Esophagus squamous epithelium (tissue), 5 donors: ENCODE data around the gene SERPINA12. TPM values are rescaled to one million over a fixed set of nuclear protein-coding genes. Genes with fewer than 3 reads are reported as not detected.

Source experiments
- DNase-seq: peaks from one replicate; lab custom pipeline; 2025; lab: John Stamatoyannopoulos, UW
- H3K27ac ChIP-seq, 4 donors: fragments of 200-600 bp; sonication (generic); one replicate each; pipeline ENCODE4 v1.5.1; 2016 to 2019; ENCODE audit warnings: mild to moderate bottlenecking in 1 of 4
- H3K27me3 ChIP-seq, 4 donors: fragments of 200-600 bp; sonication (generic); 1 replicate in 3 of 4; 2 replicates in 1 of 4; pipeline versions ENCODE4 v1.5.1 to v1.6.0; 2017 to 2021; ENCODE audit warnings: antibody characterized with exemption in 1 of 4
- H3K36me3 ChIP-seq, 3 donors: fragments of 200-600 bp; sonication (generic); one replicate each; pipeline ENCODE4 v1.5.1; 2016 to 2019
- H3K4me1 ChIP-seq, 3 donors: fragments of 200-600 bp; sonication (generic); one replicate each; pipeline ENCODE4 v1.5.1; 2017 to 2019
- H3K4me3 ChIP-seq, 4 donors: fragments of 200-600 bp; sonication (generic); 1 replicate in 3 of 4; 2 replicates in 1 of 4; pipeline ENCODE4 v1.5.1; 2016 to 2019; ENCODE audit warnings: mild to moderate bottlenecking in 2 of 4, moderate library complexity in 1 of 4
- H3K9me3 ChIP-seq, 3 donors: fragments of 200-600 bp; sonication (generic); one replicate each; pipeline ENCODE4 v1.5.1; 2016 to 2019
- CTCF ChIP-seq, 6 experiments: fragments of 450-650 bp in 4 of 6; fragments of 200-600 bp in 2 of 6; sonication (generic) in 2 of 6; IDR thresholded peaks; one replicate each; pipeline ENCODE4 v1.5.1; 2016 to 2019; ENCODE audit warnings: antibody characterized with exemption in 6 of 6, mild to moderate bottlenecking in 4 of 6, moderate library complexity in 4 of 6
- POLR2A ChIP-seq, 4 donors: fragments of 450-650 bp; IDR thresholded peaks; one replicate each; pipeline ENCODE4 v1.6.1; 2017; ENCODE audit warnings: antibody characterized with exemption in 4 of 4, mild to moderate bottlenecking in 4 of 4, moderate library complexity in 3 of 4
- WGBS, 2 donors: methylation state at CpG; one replicate each; pipeline ENCODE4 v1.1.5; 2018; 5-methylcytosine and 5-hydroxymethylcytosine counted together
- intact Hi-C: fragments of 100-400 bp; cut with DNase I; formaldehyde crosslinking; loops from one replicate; pipeline ENCODE4 v1.15.0; 2022
- total RNA-seq, 4 donors: library from RNA; depleted of rRNA; stranded (reverse); fragments of >200 nt; gene quantifications; one replicate each; pipeline ENCODE4 v1.1.0, GENCODE V29; 2016
- donor health status: DM: yes; HTN: yes; CAD: no.

Gene SERPINA12
- total RNA-seq, 4 donors from 2014 or later, result not detected

GRCh38 chr14:94467728-94468520 is 41.3 kb downstream of the SERPINA12 start:
- Histone ChIP-seq H3K4me1 (no peaks in the 10 kb centered on the region), H3K27me3 (peaks cover 0 to 4% (median 0%) of the 10 kb centered on the region in 4 donors), H3K9me3 (peaks cover 0 to 21% (median 5%) of the 10 kb centered on the region in 3 donors), H3K27ac (no peak overlapping the region), H3K4me3 (no peak overlapping the region), H3K36me3 (no peaks in the 10 kb centered on the region)
- no peak for DNase-seq
- intact Hi-C loops, result no loop called here
- TF ChIP-seq CTCF (IDR thresholded peaks at IDR 0.05), result no peak
- no peak for TF ChIP-seq POLR2A (IDR thresholded peaks at IDR 0.05)
- WGBS, 2 donors, result 81 to 91% methylated on average over 4 of the region's 4 CpGs

- no peak for DNase-seq
- peaks cover 0 to 21% (median 5%) of the 10 kb centered on the region in 3 donors for H3K9me3 ChIP-seq
- H3K27me3 ChIP-seq, result no peaks in the 10 kb centered on the region
- no peak overlapping the region for H3K4me3 ChIP-seq
- no peak for TF ChIP-seq POLR2A (IDR thresholded peaks at IDR 0.05)
- no peak for TF ChIP-seq CTCF (IDR thresholded peaks at IDR 0.05)
- H3K27ac ChIP-seq, result no peak overlapping the region
- intact Hi-C loops, result no loop called here
- no peaks in the 10 kb centered on the region for H3K4me1 ChIP-seq
- no peaks in the 10 kb centered on the region for H3K36me3 ChIP-seq
- 50 to 76% methylated on average over 2 to 3 of the region's 3 CpGs for WGBS, 2 donors
Measured at GRCh38 chr14:94466706-94467370, 42.4 kb downstream of the SERPINA12 start.

- WGBS, 2 donors, result 81 to 87% methylated on average over 5 of the region's 5 CpGs
- Histone ChIP-seq H3K36me3 (no peaks in the 10 kb centered on the region), H3K9me3 (peaks cover 0 to 21% (median 5%) of the 10 kb centered on the region in 3 donors), H3K27ac (no peak overlapping the region), H3K27me3 (no peaks in the 10 kb centered on the region), H3K4me3 (no peak overlapping the region), H3K4me1 (no peaks in the 10 kb centered on the region)
- no peak for DNase-seq
- TF ChIP-seq CTCF (IDR thresholded peaks at IDR 0.05) (no peak), POLR2A (IDR thresholded peaks at IDR 0.05) (no peak)
- intact Hi-C loops, result no loop called here
Measured at GRCh38 chr14:94465042-94465441, 44.2 kb downstream of the SERPINA12 start.

- H3K9me3 ChIP-seq, result peaks cover 0 to 21% (median 5%) of the 10 kb centered on the region in 3 donors
- no peaks in the 10 kb centered on the region for H3K27me3 ChIP-seq
- 81 to 86% methylated on average over 5 of the region's 5 CpGs for WGBS, 2 donors
- H3K27ac ChIP-seq, result no peak overlapping the region
- no peak overlapping the region for H3K4me3 ChIP-seq
- intact Hi-C loops, result no loop called here
- TF ChIP-seq POLR2A (IDR thresholded peaks at IDR 0.05) (no peak), CTCF (IDR thresholded peaks at IDR 0.05) (no peak)
- no peaks in the 10 kb centered on the region for H3K36me3 ChIP-seq
- no peaks in the 10 kb centered on the region for H3K4me1 ChIP-seq
- DNase-seq, result no peak
Measured at GRCh38 chr14:94464290-94464689, 45.0 kb downstream of the SERPINA12 start.
